GM12875 (cell line): ENCODE data around the gene NR5A2.

Source experiments
- H3K4me3 ChIP-seq: one replicate; pipeline ENCODE4 v1.5.1; 2011; ENCODE audit warnings: low read depth, low read length, control low read depth
- CTCF ChIP-seq: IDR thresholded peaks from 2 replicates; pipeline ENCODE4 v1.5.1; 2011; ENCODE audit warnings: low read depth, mild to moderate bottlenecking, control low read depth, inconsistent platforms, low read length, moderate library complexity, borderline replicate concordance; ENCODE audit not compliant: insufficient read depth

Gene NR5A2

GRCh38 chr1:200027264-200027823, at the start of gene NR5A2:
Gene NR5A2 (plus strand): TSS chr1:200027710. CDS start chr1:200027848, 138 bp downstream.
- no peak within 1 kb of the TSS for H3K4me3 ChIP-seq
- TF ChIP-seq CTCF = no peak

- TF ChIP-seq CTCF = no peak
- H3K4me3 ChIP-seq = no peak overlapping the region
Measured at GRCh38 chr1:199978408-199978940, 49.0 kb upstream of the NR5A2 start.

- no peak for TF ChIP-seq CTCF
- H3K4me3 ChIP-seq = no peak overlapping the region
Measured at GRCh38 chr1:199979071-199979470, 48.4 kb upstream of the NR5A2 start.

GRCh38 chr1:199981584-199981983, 45.9 kb upstream of the NR5A2 start:
- no peak for TF ChIP-seq CTCF
- no peak overlapping the region for H3K4me3 ChIP-seq

GRCh38 chr1:199982606-199983005, 44.9 kb upstream of the NR5A2 start:
- no peak for TF ChIP-seq CTCF
- H3K4me3 ChIP-seq = no peak overlapping the region

GRCh38 chr1:199983531-199983930, 44.0 kb upstream of the NR5A2 start:
- no peak overlapping the region for H3K4me3 ChIP-seq
- no peak for TF ChIP-seq CTCF

- TF ChIP-seq CTCF = no peak
Measured at GRCh38 chr1:199995096-199995685, 32.3 kb upstream of the NR5A2 start.

More at GRCh38 chr1:199995096-199995685, 32.3 kb upstream of the NR5A2 start:
- no peak overlapping the region for H3K4me3 ChIP-seq
